HepG2 (cell line): Measurements from ENCODE around the gene APBA3.

Experiments used
- CBX5 ChIP-seq: sonication (generic); formaldehyde crosslinking; IDR thresholded peaks from 2 replicates; pipeline ENCODE4 v1.4.0; 2020; ENCODE audit warnings: missing genetic modification reagents, borderline replicate concordance
- CEBPG ChIP-seq: IDR thresholded peaks from 2 replicates; pipeline ENCODE4 v1.6.1; 2016
- MYC ChIP-seq: sonication (generic); formaldehyde crosslinking; IDR thresholded peaks from 2 replicates; pipeline ENCODE4 v1.9.0; 2021; ENCODE audit warnings: missing genetic modification reagents, borderline replicate concordance
- PHF21A ChIP-seq: sonication (generic); formaldehyde crosslinking; IDR thresholded peaks from 2 replicates; pipeline ENCODE4 v1.5.0; 2020; ENCODE audit warnings: mild to moderate bottlenecking, missing genetic modification reagents
- RORA ChIP-seq: sonication (generic); formaldehyde crosslinking; IDR thresholded peaks from 2 replicates; pipeline ENCODE4 v1.5.0; 2020; ENCODE audit warnings: mild to moderate bottlenecking, missing genetic modification reagents, moderate library complexity
- ZBTB42 ChIP-seq: sonication (generic); formaldehyde crosslinking; IDR thresholded peaks from 2 replicates; pipeline ENCODE4 v1.5.0; 2020; ENCODE audit warnings: mild to moderate bottlenecking, missing genetic modification reagents
- ZNF782 ChIP-seq: sonication (generic); formaldehyde crosslinking; IDR thresholded peaks from 2 replicates; pipeline ENCODE4 v1.4.0; 2020; ENCODE audit warnings: missing genetic modification reagents, mild to moderate bottlenecking, borderline replicate concordance
- TF ChIP-seq, protein P1 (sequence below): sonication (generic); formaldehyde crosslinking; IDR thresholded peaks from 2 replicates; pipeline ENCODE4 v1.5.0; 2020; ENCODE audit warnings: mild to moderate bottlenecking, missing genetic modification reagents, moderate library complexity
- TF ChIP-seq, protein P2 (sequence below): sonication (generic); formaldehyde crosslinking; IDR thresholded peaks from 2 replicates; pipeline ENCODE4 v1.4.0; 2020; ENCODE audit warnings: missing genetic modification reagents, mild to moderate bottlenecking, borderline replicate concordance

- TF ChIP-seq ZBTB42 (CRISPR knock-in tag) (no peak), CBX5 (CRISPR knock-in tag) (no peak), ZNF782 (CRISPR knock-in tag) (no peak), MYC (no peak), RORA (no peak), CEBPG (CRISPR knock-in tag) (no peak), PHF21A (CRISPR knock-in tag) (no peak)
- TF ChIP-seq, protein P1, sequence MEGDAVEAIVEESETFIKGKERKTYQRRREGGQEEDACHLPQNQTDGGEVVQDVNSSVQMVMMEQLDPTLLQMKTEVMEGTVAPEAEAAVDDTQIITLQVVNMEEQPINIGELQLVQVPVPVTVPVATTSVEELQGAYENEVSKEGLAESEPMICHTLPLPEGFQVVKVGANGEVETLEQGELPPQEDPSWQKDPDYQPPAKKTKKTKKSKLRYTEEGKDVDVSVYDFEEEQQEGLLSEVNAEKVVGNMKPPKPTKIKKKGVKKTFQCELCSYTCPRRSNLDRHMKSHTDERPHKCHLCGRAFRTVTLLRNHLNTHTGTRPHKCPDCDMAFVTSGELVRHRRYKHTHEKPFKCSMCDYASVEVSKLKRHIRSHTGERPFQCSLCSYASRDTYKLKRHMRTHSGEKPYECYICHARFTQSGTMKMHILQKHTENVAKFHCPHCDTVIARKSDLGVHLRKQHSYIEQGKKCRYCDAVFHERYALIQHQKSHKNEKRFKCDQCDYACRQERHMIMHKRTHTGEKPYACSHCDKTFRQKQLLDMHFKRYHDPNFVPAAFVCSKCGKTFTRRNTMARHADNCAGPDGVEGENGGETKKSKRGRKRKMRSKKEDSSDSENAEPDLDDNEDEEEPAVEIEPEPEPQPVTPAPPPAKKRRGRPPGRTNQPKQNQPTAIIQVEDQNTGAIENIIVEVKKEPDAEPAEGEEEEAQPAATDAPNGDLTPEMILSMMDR (CRISPR knock-in tag): no peak
- TF ChIP-seq, protein P2, sequence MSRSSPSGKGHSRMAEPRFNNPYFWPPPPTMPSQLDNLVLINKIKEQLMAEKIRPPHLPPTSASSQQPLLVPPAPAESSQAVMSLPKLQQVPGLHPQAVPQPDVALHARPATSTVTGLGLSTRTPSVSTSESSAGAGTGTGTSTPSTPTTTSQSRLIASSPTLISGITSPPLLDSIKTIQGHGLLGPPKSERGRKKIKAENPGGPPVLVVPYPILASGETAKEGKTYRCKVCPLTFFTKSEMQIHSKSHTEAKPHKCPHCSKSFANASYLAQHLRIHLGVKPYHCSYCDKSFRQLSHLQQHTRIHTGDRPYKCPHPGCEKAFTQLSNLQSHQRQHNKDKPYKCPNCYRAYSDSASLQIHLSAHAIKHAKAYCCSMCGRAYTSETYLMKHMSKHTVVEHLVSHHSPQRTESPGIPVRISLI (CRISPR knock-in tag): no peak
Observed at GRCh38 chr19:3776479-3777040, 15.1 kb upstream of the APBA3 start.
